ENCODE results near the gene DNER. TPM values are rescaled to one million over a fixed set of nuclear protein-coding genes. Genes with fewer than 3 reads are reported as not detected.

The DNER gene
- total RNA-seq, 1 donor from 2014 or later: not detected

- intact Hi-C loops (cut with micrococcal nuclease): no loop called here
Observed at GRCh38 chr2:229673676-229674075, 40.7 kb downstream of the DNER start.

GRCh38 chr2:229672021-229672420 lies 42.3 kb downstream of the DNER start:
- intact Hi-C loops (cut with micrococcal nuclease): no loop called here

GRCh38 chr2:229669841-229670240 lies 44.5 kb downstream of the DNER start:
- intact Hi-C loops (cut with micrococcal nuclease): no loop called here

- intact Hi-C loops (cut with micrococcal nuclease): no loop called here
Observed at GRCh38 chr2:229666811-229667210, 47.5 kb downstream of the DNER start.

- intact Hi-C loops (cut with micrococcal nuclease): no loop called here
Observed at GRCh38 chr2:229665158-229665557, 49.2 kb downstream of the DNER start.

- intact Hi-C loops (cut with micrococcal nuclease): no loop called here
Observed at GRCh38 chr2:229661478-229661877, 52.9 kb downstream of the DNER start.

GRCh38 chr2:229660951-229661350 lies 53.4 kb downstream of the DNER start:
- intact Hi-C loops (cut with micrococcal nuclease): no loop called here

GRCh38 chr2:229660391-229660790 lies 54.0 kb downstream of the DNER start:
- intact Hi-C loops (cut with micrococcal nuclease): no loop called here

GRCh38 chr2:229658004-229658403 lies 56.4 kb downstream of the DNER start:
- intact Hi-C loops (cut with micrococcal nuclease): no loop called here

- intact Hi-C loops (cut with micrococcal nuclease): no loop called here
Observed at GRCh38 chr2:229654437-229654836, 59.9 kb downstream of the DNER start.

- intact Hi-C loops (cut with micrococcal nuclease): no loop called here
Observed at GRCh38 chr2:229653531-229653930, 60.8 kb downstream of the DNER start.

GRCh38 chr2:229652796-229653195 lies 61.6 kb downstream of the DNER start:
- intact Hi-C loops (cut with micrococcal nuclease): no loop called here

GRCh38 chr2:229650901-229651300 lies 63.5 kb downstream of the DNER start:
- intact Hi-C loops (cut with micrococcal nuclease): no loop called here

GRCh38 chr2:229650059-229650458 lies 64.3 kb downstream of the DNER start:
- intact Hi-C loops (cut with micrococcal nuclease): no loop called here

GRCh38 chr2:229646186-229646723 lies 68.1 kb downstream of the DNER start:
- intact Hi-C loops (cut with micrococcal nuclease): no loop called here

- intact Hi-C loops (cut with micrococcal nuclease): no loop called here
Observed at GRCh38 chr2:229642371-229642770, 72.0 kb downstream of the DNER start.

- intact Hi-C loops (cut with micrococcal nuclease): no loop called here
Observed at GRCh38 chr2:229641676-229642075, 72.7 kb downstream of the DNER start.

GRCh38 chr2:229640636-229641035 lies 73.7 kb downstream of the DNER start:
- intact Hi-C loops (cut with micrococcal nuclease): no loop called here

- intact Hi-C loops (cut with micrococcal nuclease): no loop called here
Observed at GRCh38 chr2:229636571-229636970, 77.8 kb downstream of the DNER start.

- intact Hi-C loops (cut with micrococcal nuclease): no loop called here
Observed at GRCh38 chr2:229635371-229635680, 79.0 kb downstream of the DNER start.

GRCh38 chr2:229634601-229635370 lies 79.6 kb downstream of the DNER start:
- intact Hi-C loops (cut with micrococcal nuclease): no loop called here

- intact Hi-C loops (cut with micrococcal nuclease): no loop called here
Observed at GRCh38 chr2:229633556-229633955, 80.8 kb downstream of the DNER start.

- intact Hi-C loops (cut with micrococcal nuclease): no loop called here
Observed at GRCh38 chr2:229629039-229629438, 85.3 kb downstream of the DNER start.

Measured in T-helper 1 cell treated with Interleukin-12 subunit alpha and Interleukin-12 subunit beta and Interleukin-4 antibody, amounts not matched to agents 30 ng/mL and 1 ng/mL, for 36 hours (primary cell).